Activated T-cell treated with anti-CD3 and anti-CD28 coated beads for 48 hours (primary cell): ENCODE results near the gene SNAP29.
A peak's percentile ranks its signal among the peaks of the same experiment; 100 is the strongest.
"Not testable (repeated sequence)": the region's sequence is repeated elsewhere in the genome, so short reads cannot be mapped to it uniquely, and the experiment has no call there.

ENCODE experiments used
- DNase-seq: peaks from one replicate; pipeline ENCODE4 v3.0.0-alpha.2; 2020; ENCODE audit warnings: low read depth

Gene SNAP29

DNA sequence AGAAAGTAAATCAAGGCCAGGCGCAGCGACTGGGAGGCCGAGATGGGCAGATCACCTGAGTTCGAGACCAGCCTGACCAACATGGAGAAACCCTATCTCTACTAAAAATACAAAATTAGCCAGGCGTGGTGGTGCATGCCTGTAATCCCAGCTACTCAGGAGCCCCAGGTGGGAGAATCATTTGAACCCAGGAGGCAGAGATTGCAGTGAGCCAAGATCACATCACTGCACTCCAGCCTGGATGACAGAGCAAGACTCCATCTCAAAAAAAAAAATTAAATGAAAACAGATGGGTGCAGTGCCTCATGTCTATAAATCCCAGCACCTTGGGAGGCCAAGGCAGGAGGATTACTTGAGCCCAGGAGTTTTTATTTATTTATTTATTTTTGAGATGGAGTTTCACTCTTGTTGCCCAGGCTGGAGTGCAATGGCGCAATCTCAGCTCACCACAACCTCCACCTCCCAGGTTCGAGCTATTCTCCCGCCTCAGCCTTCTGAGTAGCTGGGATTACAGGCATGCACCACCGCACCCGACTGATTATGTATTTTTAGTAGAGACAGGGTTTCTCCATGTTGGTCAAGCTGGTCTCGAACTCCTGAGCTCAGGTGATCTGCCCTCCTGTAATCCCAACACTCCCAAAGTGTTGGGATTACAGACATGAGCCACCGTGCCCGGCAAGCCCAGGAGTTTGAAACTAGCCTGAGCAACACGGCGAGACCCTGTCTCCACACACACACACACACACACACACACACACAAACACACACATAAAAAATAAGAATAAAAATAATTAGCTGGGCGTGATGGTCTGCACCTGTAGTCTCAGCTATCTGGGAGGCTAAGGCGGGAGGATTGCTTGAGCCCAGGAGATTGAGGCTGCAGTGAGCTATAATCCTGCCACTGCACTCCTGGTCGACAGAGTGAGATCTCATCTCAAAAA lies 42.6 kb downstream of the SNAP29 start:
- not testable (repeated sequence) for DNase-seq

DNA sequence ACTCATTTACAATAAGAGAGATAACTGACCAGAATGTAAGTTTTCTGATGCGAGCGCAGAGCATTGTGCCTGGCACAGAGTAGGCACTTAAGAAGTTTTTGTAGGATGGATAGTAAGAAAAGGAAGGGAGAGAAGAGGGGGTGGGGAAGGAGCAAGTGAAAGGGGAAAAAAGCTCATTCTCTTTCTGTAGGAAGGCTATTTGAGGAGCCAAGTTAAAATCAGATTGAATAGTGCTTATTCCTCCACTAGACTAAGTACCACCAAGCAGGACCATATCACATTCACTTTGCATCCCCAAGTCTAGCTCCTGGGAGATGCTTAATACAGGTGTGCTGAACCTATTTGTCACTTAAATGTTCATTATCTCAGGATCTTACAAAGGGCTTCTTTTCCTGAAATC lies 44.3 kb downstream of the SNAP29 start:
- DNase-seq: no peak

DNA sequence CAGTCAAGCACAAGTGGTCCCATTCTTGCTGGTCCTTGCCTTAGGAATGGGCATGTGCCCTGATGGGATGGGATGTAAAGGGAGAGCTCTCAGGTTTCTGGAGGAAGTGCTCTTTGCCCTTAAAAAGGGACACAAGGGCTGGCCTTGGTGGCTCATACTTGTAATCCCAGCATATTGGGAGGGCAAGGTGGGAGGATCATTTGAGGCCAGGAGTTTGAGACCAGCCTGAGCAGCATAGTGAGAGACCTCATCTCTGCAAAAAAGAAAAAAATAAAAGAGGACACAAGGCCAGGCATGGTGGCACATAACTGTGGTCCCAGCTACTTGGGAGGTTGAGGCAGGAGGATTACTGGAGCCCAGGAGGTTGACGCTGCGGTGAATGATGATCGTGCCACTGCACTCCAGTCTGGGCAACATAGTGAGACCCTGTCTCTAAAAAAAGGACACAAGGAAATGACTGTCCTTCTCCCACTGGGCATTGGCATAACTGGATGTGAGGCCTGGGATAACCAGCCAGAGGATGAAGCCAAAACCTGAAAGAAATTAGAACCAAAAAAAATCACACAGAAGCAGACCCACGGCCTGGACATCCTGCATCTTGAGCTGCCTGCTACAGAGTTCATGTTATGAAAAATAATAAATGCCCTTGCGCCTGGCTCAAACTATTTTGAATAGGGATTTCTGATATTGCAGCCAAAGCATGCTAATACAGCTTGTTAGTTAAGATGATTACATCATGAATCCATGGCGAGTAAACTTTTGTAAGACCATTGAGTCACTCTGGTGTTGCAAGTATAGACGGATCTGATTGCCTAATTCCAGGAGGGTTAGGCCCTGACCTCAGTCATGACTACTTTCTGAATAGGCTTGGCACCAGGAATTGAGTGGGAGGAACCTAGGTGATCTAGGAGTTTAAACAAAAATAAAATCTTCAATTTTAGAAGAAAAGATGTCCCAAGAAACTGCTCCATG lies 45.5 kb downstream of the SNAP29 start:
- DNase-seq: no peak

DNA sequence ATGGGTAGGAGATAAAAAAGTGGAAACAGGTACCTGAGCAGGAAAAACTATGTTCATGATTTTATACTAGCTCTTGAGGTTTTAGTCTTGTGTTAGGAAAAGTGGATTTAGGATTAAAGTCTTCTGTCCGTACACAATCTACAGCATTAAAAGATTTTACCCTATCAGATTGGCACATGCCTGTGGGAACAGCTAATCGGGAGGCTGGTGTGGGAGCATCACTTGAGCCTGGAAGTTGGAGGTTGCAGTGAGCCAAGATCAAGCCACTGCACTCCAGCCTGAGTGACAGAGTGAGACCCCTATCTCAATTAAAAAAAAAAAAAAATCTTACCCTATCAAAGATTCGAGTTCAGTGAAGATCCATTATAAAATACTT lies 46.2 kb downstream of the SNAP29 start:
- no peak for DNase-seq

DNA sequence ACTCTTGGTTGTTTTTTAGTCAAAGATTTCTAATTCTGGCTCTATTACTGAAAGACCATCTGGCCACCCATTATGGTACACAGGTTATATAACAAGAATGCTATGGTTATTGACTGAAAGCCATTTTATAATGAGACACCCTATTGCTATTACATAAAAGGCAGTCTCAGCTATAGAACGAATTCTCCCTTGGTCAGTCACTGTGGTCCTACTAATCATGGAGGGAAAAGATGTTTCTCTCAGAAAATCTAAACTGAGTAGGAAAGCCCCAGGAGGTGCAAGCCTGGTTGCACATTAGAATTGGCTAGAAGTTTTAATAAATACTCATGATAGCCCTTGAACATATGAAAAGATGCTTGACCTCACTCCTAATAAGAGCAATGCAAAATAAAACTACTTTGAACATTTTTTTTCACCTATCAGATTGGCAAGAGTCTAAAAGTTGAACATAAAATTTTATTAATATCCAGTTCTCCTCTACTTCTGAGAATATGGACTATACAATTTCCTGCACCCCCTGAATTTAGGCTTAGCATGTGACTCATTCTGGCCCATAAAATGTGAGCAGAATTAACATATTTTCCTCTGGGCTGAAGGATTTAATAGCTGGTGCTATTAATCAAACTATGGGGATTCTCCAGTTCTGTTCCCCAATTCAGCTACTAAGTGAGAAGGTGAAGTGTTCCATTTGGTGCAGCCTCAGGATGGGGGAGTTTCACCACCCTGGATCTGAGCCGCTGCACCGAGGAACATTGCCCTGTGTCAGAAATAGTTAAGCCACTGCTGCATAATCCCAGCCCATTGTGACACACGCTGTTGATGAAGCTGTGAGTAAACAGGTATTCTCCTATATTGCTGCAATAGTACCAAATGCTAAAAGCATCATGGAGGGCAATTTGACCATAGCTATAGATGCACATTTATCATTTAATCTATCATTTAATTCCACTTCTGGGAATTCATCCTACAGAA lies 46.9 kb downstream of the SNAP29 start:
- no peak for DNase-seq

- DNase-seq: no peak
Observed at GRCh38 chr22:20906387-20906767, 47.6 kb downstream of the SNAP29 start.

- DNase-seq: not testable (repeated sequence)
Observed at GRCh38 chr22:20908717-20909116, 49.9 kb downstream of the SNAP29 start.

DNA sequence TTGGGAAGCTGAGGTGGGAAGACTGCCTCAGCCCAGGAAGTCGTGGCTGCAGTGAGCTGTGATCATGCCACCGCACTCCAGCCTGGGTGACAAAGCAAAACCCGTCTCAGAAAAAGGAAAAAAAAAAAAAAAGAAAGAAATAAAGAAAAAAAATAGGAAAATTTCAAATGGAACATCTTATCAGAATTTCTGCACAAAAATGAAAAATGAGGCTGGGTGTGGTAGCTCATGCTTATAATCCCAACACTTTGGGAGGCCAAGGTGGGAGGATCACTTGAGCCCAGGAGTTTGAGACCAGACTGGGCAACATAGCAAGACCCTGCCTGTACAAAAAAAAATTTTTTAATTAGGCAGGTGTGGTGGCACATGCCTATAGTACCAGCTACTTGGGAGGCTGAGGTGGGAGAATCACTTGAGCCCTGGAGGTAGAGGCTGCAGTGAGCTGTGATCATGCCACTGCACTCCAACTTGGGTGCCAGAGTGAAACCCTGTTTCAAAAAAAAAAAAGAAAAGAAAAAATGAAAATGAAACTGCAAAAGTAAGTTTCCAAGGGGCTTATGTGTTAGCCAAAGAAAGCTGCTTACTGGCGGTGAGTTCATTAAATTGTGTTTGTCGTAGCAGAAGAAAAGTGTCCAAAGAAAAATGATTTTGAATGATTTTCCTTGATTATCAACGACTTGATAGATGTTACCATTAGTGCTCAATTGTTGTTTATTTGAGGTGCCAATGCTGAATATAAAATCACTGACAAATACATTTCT lies 50.9 kb downstream of the SNAP29 start:
- no peak for DNase-seq

DNA sequence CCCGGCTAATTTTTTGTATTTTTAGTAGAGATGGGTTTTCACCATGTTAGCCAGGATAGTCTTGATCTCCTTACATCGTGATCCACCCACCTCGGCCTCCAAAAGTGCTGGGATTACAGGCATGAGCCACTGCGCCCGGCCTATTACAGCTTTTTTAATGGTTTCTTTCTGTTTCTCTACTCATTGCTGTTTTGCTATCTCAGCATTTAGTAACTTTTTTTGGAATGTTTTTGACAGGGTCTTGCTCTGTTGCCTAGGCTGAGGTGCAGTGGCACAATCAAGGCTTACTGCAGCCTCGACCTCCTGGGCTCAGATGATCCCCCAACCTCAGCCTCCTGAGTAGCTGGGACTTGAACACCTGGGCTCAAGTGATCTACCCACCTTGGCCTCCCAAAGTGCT lies 53.7 kb downstream of the SNAP29 start:
- no peak for DNase-seq

DNA sequence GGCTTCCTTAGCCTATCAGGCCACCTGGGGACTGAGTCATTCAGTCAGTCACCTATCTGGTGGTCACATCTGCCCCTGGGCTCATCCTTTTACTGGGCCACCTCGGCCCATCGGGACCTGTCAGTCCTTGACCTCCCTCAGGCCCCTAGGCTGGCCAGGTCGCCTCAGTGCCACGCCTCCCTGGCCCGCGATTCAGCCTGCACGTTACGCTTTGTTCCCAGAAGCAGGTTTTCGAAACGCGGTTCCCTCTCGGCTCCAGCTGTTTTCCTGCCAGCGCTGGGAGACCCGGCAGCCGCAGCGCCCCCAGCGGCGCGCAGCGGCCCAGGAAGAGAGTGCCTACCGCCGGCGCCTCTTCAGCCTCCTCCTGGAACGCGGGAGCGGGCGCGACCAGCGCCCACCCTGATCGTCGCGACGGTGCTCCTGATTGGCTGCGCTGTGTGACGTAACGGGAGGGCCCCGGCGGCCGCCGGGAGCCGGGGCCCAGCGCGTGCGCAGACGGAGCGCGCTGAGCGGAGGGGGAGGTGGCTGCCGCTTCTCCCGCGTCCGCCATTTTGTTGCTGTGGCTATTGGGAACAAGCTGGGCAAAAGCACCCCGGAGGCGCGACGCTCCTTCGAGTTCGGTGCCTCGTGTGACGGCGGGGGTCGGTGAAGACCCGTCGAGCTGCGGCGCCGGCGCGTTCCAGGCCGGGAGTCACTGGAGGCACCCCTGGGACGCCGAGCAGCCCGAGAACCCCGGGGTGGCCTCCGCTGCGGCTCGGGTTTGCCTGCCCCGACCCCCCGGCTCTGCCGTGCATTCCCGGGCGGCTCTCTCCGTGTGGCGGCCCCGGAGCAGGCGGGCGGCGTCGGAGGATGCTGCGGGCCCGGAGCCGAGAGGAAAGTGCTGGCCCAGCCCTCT lies 58.4 kb downstream of the SNAP29 start, which contains the start of gene CRKL:
Gene CRKL (plus strand): TSS at position 492 of the 895 bp plus-strand sequence. CDS start 528 bp downstream, outside the sequence.
- peak; percentile 97 for DNase-seq

- no peak for DNase-seq
Observed at GRCh38 chr22:20918663-20919218, 59.9 kb downstream of the SNAP29 start.

- DNase-seq: no peak
Observed at GRCh38 chr22:20919718-20920117, 60.9 kb downstream of the SNAP29 start.

- DNase-seq: no peak
Observed at GRCh38 chr22:20920881-20921203, 62.0 kb downstream of the SNAP29 start.

- DNase-seq: no peak
Observed at GRCh38 chr22:20922141-20922751, 63.4 kb downstream of the SNAP29 start.

DNA sequence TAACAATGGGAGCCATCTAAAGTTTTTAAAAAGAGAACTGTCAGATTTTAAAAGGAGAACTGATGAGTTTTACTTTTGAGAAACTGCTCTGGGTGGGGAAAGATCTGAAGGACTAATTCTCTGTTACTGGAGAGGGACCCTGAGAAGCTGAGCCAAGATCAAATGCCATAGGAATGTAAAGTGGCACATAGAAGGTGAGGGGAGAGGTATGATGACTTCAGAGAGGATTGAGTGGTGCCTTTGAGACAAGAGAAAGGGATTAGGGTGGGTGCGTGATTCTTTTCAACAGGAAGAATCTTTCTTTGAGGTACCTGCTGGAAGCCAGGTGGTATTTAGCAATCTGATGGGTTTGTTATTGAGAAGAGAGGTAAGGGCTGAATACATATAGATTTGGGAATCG lies 67.4 kb downstream of the SNAP29 start:
- DNase-seq: no peak

DNA sequence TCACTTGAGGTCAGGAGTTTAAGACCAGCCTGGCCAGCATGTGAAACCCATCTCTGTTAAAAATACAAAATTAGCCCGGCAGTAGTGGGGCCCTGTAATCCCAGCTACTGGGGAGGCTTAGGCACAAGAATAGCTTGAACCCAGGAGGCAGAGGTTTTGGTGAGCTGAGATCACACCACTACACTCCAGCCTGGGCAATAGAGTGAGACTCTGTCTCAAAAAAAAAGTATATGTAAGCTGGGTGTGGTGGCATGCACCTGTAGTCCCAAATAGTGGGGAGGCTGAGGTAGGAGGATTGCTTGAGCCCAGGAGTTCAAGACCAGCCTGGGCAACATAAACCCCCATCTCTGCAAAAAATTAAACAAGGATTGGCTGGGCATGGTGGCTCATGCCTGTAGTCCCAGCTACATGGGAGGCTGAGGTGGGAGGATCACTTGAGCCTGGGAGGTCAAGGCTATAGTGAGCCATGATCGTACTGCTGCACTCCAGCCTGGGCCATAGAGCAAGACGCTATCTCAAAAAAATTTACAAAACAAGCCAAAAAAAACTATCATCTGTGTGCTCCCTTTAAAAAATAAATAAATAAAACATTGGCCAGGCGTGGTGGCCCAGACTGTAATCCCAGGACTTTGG lies 69.2 kb downstream of the SNAP29 start:
- no peak for DNase-seq

- DNase-seq: no peak
Observed at GRCh38 chr22:20928573-20928967, 69.8 kb downstream of the SNAP29 start.

DNA sequence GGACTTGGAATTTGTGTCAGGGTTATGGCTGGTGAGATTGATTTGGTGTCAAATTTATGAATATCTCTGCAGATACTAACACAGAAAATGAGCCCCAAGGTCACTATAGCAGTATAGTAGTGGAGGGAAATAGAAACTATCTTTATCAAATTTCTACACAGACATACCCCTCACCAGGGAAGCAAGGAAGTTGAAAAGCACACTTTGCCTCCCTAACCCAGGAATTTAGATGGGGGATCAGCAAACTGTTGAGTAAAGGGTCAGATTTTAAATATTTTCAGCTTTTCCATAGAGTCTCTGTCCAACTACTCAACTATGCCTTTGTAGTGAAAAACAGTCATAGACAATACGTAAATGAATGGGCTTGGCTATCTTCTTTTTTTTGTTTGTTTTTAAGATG lies 71.2 kb downstream of the SNAP29 start:
- no peak for DNase-seq

DNA sequence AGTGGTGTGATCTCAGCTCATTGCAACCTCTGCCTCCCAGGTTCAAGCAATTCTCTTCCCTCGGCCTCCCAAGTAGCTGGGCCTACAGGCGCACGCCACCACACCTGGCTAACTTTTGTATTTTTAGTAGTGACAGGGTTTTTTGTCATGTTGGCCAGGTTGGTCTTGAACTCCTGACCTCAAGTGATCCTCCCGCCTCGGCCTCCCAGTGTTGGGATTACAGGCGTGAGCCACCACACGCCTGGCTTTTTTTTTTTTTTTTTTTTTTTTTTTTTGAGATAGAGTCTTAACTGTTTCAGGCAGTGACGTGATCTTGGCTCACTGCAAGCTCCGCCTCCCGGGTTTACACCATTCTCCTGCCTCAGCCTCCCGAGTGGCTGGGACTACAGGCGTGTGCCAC lies 71.6 kb downstream of the SNAP29 start:
- not testable (repeated sequence) for DNase-seq
